IMR-90 (cell line): ENCODE data around the gene ADAMTS12. TPM values are rescaled to one million over a fixed set of nuclear protein-coding genes. Genes with fewer than 3 reads are reported as not detected.

Experiments used
- ATAC-seq: fragments of 200-7000 bp; cut with Tn5 transposase; 2 replicates; pipeline ENCODE4 v1.9.1; 2020; ENCODE audit warnings: low read depth, mild to moderate bottlenecking, moderate library complexity
- BruUV-seq: library from RNA; stranded (reverse); fragments of 400-500 nt; replicated peaks from 2 replicates; lab custom pipeline; 2021; lab: Mats Ljungman, UMichigan
- CTCF ChIA-PET: fragments of 300-600 bp; formaldehyde crosslinking; extraction: SDS; loops from one replicate; lab custom pipeline; 2021; ENCODE audit warnings: antibody characterized with exemption; lab: Yijun Ruan, JAX
- POLR2A ChIA-PET: fragments of 300-600 bp; sonication (Branson Sonifier 250); formaldehyde crosslinking; loops from one replicate; lab custom pipeline; 2022; ENCODE audit warnings: antibody characterized with exemption; ENCODE audit not compliant: unreplicated experiment; lab: Charles Lee
- DNase-seq: peaks from one replicate; pipeline ENCODE4 v3.0.0; 2013
- H2AFZ ChIP-seq: replicated peaks from 2 replicates; pipeline ENCODE3; 2013; ENCODE audit warnings: low read length, mild to moderate bottlenecking; ENCODE audit not compliant: poor library complexity
- H2AK5ac ChIP-seq: 2 replicates; pipeline ENCODE4 v1.6.1; 2013; ENCODE audit warnings: low read depth, low read length, inconsistent platforms
- H2AK9ac ChIP-seq: replicated peaks from 2 replicates; pipeline ENCODE3; 2013; ENCODE audit warnings: mild to moderate bottlenecking, low read depth, low read length, moderate library complexity; ENCODE audit not compliant: poor library complexity
- H2BK120ac ChIP-seq: 2 replicates; pipeline ENCODE4 v1.6.1; 2013; ENCODE audit warnings: low read depth, low read length, inconsistent platforms
- H2BK15ac ChIP-seq: 3 replicates; pipeline ENCODE4 v1.6.1; 2013; ENCODE audit warnings: low read depth, low read length, inconsistent platforms
- H2BK20ac ChIP-seq: 2 replicates; pipeline ENCODE4 v1.6.1; 2013; ENCODE audit warnings: low read depth, mild to moderate bottlenecking, inconsistent platforms, low read length, moderate library complexity
- H2BK5ac ChIP-seq: 2 replicates; pipeline ENCODE4 v1.6.1; 2013; ENCODE audit warnings: mild to moderate bottlenecking, low read depth, low read length, inconsistent platforms; ENCODE audit not compliant: poor library complexity, severe bottlenecking
- H3K14ac ChIP-seq: replicated peaks from 2 replicates; pipeline ENCODE4 v1.6.1; 2013; ENCODE audit warnings: low read depth, low read length, inconsistent platforms
- H3K18ac ChIP-seq: 2 replicates; pipeline ENCODE4 v1.6.1; 2013; ENCODE audit warnings: low read depth, low read length, control low read depth
- H3K23ac ChIP-seq: 2 replicates; pipeline ENCODE4 v1.6.1; 2013; ENCODE audit warnings: low read depth, low read length, inconsistent platforms
- H3K27ac ChIP-seq: 2 replicates; pipeline ENCODE4 v1.5.1; 2013; ENCODE audit warnings: mild to moderate bottlenecking, control low read depth, low read length; ENCODE audit not compliant: insufficient read depth
- H3K27me3 ChIP-seq: 2 replicates; pipeline ENCODE4 v1.6.1; 2013; ENCODE audit warnings: low read length; ENCODE audit not compliant: control insufficient read depth, insufficient read depth
- H3K36me3 ChIP-seq: 2 replicates; pipeline ENCODE4 v1.6.1; 2013; ENCODE audit warnings: low read length, mixed read lengths; ENCODE audit not compliant: control insufficient read depth, insufficient read depth
- H3K4ac ChIP-seq: 2 replicates; pipeline ENCODE4 v1.6.1; 2013; ENCODE audit warnings: low read depth, low read length, inconsistent platforms
- H3K4me1 ChIP-seq: 2 replicates; pipeline ENCODE4 v1.6.1; 2013; ENCODE audit warnings: low read length, mixed read lengths; ENCODE audit not compliant: control insufficient read depth, insufficient read depth
- H3K4me2 ChIP-seq: 2 replicates; pipeline ENCODE4 v1.6.1; 2013; ENCODE audit warnings: low read depth, mild to moderate bottlenecking, control low read depth, low read length, moderate library complexity
- H3K4me3 ChIP-seq: 2 replicates; pipeline ENCODE4 v1.5.1; 2013; ENCODE audit warnings: low read depth, mild to moderate bottlenecking, control low read depth, low read length, moderate library complexity; ENCODE audit not compliant: insufficient read depth
- H3K56ac ChIP-seq: 2 replicates; pipeline ENCODE4 v1.6.1; 2013; ENCODE audit warnings: low read length, inconsistent platforms; ENCODE audit not compliant: insufficient read depth; ENCODE audit errors: extremely low read depth
- H3K79me1 ChIP-seq, 2 experiments: 2 replicates each; pipeline ENCODE4 v1.6.1; 2013; ENCODE audit warnings: low read length in 2 of 2, inconsistent platforms in 1 of 2, low read depth in 1 of 2
- H3K9ac ChIP-seq: 2 replicates; pipeline ENCODE4 v1.6.1; 2013; ENCODE audit warnings: low read depth, low read length, control low read depth
- H3K9me1 ChIP-seq: 2 replicates; pipeline ENCODE4 v1.6.1; 2013; ENCODE audit warnings: low read length, inconsistent platforms; ENCODE audit not compliant: insufficient read depth
- H3K9me3 ChIP-seq: 2 replicates; pipeline ENCODE4 v1.6.1; 2013; ENCODE audit warnings: low read length; ENCODE audit not compliant: control insufficient read depth, insufficient read depth
- H4K20me1 ChIP-seq: 2 replicates; pipeline ENCODE4 v1.6.1; 2013; ENCODE audit warnings: low read length, inconsistent platforms; ENCODE audit not compliant: insufficient read depth
- H4K5ac ChIP-seq: 2 replicates; pipeline ENCODE4 v1.6.1; 2013; ENCODE audit warnings: mild to moderate bottlenecking, low read depth, low read length, control low read depth
- H4K8ac ChIP-seq, 2 experiments: 2 replicates each; pipeline ENCODE4 v1.6.1; 2013; ENCODE audit warnings: low read depth in 2 of 2, low read length in 2 of 2, control low read depth in 1 of 2, inconsistent platforms in 1 of 2
- H4K91ac ChIP-seq: 2 replicates; pipeline ENCODE4 v1.6.1; 2013; ENCODE audit warnings: low read depth, low read length, inconsistent platforms; ENCODE audit not compliant: insufficient read depth
- BHLHE40 ChIP-seq: fragments of 150-350 bp; IDR thresholded peaks from 2 replicates; pipeline ENCODE4 v1.6.1; 2016; ENCODE audit warnings: mild to moderate bottlenecking, low read depth, low read length
- CEBPB ChIP-seq: IDR thresholded peaks from 2 replicates; pipeline ENCODE4 v1.6.1; 2012; ENCODE audit warnings: low read depth, low read length, improper control_type of control experiment
- CHD1 ChIP-seq: IDR thresholded peaks from 2 replicates; pipeline ENCODE4 v1.6.1; 2012; ENCODE audit warnings: low read depth, low read length, improper control_type of control experiment
- MXI1 ChIP-seq: IDR thresholded peaks from 2 replicates; pipeline ENCODE4 v1.6.1; 2012; ENCODE audit warnings: low read depth, mild to moderate bottlenecking, low read length, moderate library complexity, borderline replicate concordance
- POLR2A ChIP-seq: IDR thresholded peaks from 2 replicates; pipeline ENCODE4 v1.6.1; 2012; ENCODE audit warnings: mild to moderate bottlenecking, low read depth, low read length
- WGBS, 2 experiments: methylation state at CpG; one replicate each; pipeline versions ENCODE4 v1.1.5 to v1.1.7; 2013; ENCODE audit warnings: missing lambda C conversion rate in 2 of 2; ENCODE audit not compliant: insufficient read length in 1 of 2; ENCODE audit errors: extremely low coverage in 2 of 2; 5-methylcytosine and 5-hydroxymethylcytosine counted together
- dilution Hi-C: fragments of 300-500 bp; cut with HindIII; formaldehyde crosslinking; loops from one replicate; pipeline ENCODE4 v1.14.3; 2018; ENCODE audit warnings: low sequenced_read_pairs; ENCODE audit not compliant: unreplicated experiment
- in situ Hi-C: fragments of 300-500 bp; cut with MboI; formaldehyde crosslinking; loops from 3 replicates; pipeline ENCODE4 v1.14.3; 2019; ENCODE audit warnings: low sequenced_read_pairs, inconsistent platforms, mixed read lengths
- intact Hi-C: fragments of 100-400 bp; cut with micrococcal nuclease; formaldehyde crosslinking; loops from 2 replicates; pipeline ENCODE4 v1.10.0; 2022
- polyA plus RNA-seq, 3 experiments: library from polyadenylated mRNA; depleted of rRNA; stranded (reverse); fragments of >200 nt; gene quantifications; 2 replicates each; pipeline ENCODE4 v1.2.3, GENCODE V29; 2012; ENCODE audit warnings: low replicate concordance in 1 of 3
- total RNA-seq: library from RNA; depleted of rRNA; stranded (reverse); fragments of >200 nt; gene quantifications from 2 replicates; pipeline ENCODE4 v1.2.3, GENCODE V29; 2012
- TF ChIP-seq, protein P1 (sequence below): fragments of 150-350 bp; IDR thresholded peaks from 2 replicates; pipeline ENCODE4 v1.6.1; 2017; ENCODE audit warnings: mild to moderate bottlenecking, antibody characterized with exemption, low read length, low read depth

ADAMTS12 gene
- total and polyA plus RNA-seq, 2 of the 4 experiments (the other 2 are of a cell fraction) = 27.3 to 51.3 TPM

GRCh38 chr5:33579152-33579551 lies 312.6 kb downstream of the ADAMTS12 start:
- ATAC-seq (no peak), DNase-seq (no peak)
- Histone ChIP-seq H2BK15ac (no peak overlapping the region), H3K9me3 (no peaks in the 10 kb centered on the region), H4K20me1 (no peaks in the 10 kb centered on the region), H3K4ac (no peak overlapping the region), H2BK120ac (no peak overlapping the region), H3K14ac (no peak overlapping the region), H3K56ac (no peak overlapping the region), H3K4me3 (no peak overlapping the region), H3K9ac (no peak overlapping the region), H3K27me3 (no peaks in the 10 kb centered on the region), H2AK9ac (no peak overlapping the region), H4K91ac (no peak overlapping the region), H3K4me2 (no peak overlapping the region), H4K8ac (no peak overlapping the region), H2AK5ac (no peak overlapping the region), H3K18ac (no peak overlapping the region), H3K4me1 (no peaks in the 10 kb centered on the region; the same call in 1 of the 2 replicates), H3K79me1 (no peaks in the 10 kb centered on the region), H3K9me1 (peaks cover 6% of the 10 kb centered on the region; the same call in 1 of the 2 replicates), H2BK20ac (no peak overlapping the region), H2AFZ (no peak overlapping the region), H3K23ac (no peak overlapping the region), H4K5ac (no peak overlapping the region), H3K27ac (no peak overlapping the region), H3K36me3 (peaks cover 6% of the 10 kb centered on the region; the same call in 1 of the 2 replicates), H2BK5ac (no peak overlapping the region)
- no TSS peak for BruUV-seq
- dilution Hi-C loops (no loop called here), intact Hi-C loops (no loop called here), in situ Hi-C loops (no loop called here)
- TF ChIP-seq CHD1 (no peak), POLR2A (no peak), MXI1 (no peak), BHLHE40 (no peak), CEBPB (no peak)
- TF ChIP-seq, protein P1, sequence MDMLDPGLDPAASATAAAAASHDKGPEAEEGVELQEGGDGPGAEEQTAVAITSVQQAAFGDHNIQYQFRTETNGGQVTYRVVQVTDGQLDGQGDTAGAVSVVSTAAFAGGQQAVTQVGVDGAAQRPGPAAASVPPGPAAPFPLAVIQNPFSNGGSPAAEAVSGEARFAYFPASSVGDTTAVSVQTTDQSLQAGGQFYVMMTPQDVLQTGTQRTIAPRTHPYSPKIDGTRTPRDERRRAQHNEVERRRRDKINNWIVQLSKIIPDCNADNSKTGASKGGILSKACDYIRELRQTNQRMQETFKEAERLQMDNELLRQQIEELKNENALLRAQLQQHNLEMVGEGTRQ = no peak
- no CpG with 5 or more reads among the region's 3 CpGs for WGBS, 2 experiments
- POLR2A ChIA-PET = no interaction called here
- CTCF ChIA-PET = no interaction called here
